NCI-H187 treated with DMSO at 0.1 percent for 48 hours (cell line): ENCODE measurements around the gene LIMA1.
"Not testable (repeated sequence)": the region's sequence is repeated elsewhere in the genome, so short reads cannot be mapped to it uniquely, and the experiment has no call there.

Experiments used
- DNase-seq: peaks from one replicate; lab custom pipeline; 2025; lab: John Stamatoyannopoulos, UW

Gene LIMA1

DNA sequence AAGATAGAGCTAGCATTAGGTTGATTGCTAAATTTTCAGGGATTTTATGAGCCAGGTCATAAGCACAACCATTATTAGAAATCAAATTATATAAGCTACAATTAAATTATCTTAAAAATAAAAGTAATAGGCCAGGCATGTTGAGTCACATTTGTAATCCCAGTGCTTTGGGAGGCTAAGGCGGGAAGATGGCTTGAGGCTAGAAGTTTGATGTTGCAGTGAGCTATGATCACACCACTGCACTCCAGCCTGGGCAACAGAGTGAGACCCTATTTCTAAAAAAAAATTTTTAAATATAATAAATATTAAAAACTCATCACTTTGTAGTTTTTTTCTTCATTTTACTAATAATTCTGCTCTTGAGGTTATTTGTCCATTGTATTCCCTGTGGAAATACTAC lies 1.9 kb upstream of the LIMA1 start:
- no peak for DNase-seq

GRCh38 chr12:50282721-50283228 lies 545 bp downstream of the LIMA1 start:
- DNase-seq = no peak

- DNase-seq = no peak
Measured at GRCh38 chr12:50279501-50279900, 3.8 kb downstream of the LIMA1 start.

GRCh38 chr12:50276912-50277671 lies 6.2 kb downstream of the LIMA1 start:
- DNase-seq = no peak

DNA sequence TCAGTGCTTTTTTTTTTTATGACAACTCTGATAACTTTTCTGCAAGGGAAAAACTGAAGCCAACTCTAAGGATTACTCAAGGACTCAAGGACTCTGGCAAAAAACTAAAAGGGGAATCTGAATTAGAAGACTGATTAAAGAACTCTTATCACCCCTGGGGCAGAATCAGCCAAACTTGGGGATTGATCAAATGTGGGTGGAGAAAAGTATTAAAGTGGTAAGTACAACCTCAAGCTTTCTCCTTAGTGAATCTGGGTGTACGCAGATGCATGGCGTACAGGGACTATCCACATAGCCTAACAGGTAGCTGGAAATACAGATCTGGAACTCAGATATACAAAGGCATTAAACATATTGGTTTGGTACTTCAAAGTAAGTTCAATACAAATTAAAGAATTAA lies 7.3 kb downstream of the LIMA1 start:
- no peak for DNase-seq

- DNase-seq = no peak
Measured at GRCh38 chr12:50275556-50275955, 7.8 kb downstream of the LIMA1 start.

- not testable (repeated sequence) for DNase-seq
Measured at GRCh38 chr12:50275127-50275526, 8.2 kb downstream of the LIMA1 start.

- no peak for DNase-seq
Measured at GRCh38 chr12:50271724-50272247, 11.5 kb downstream of the LIMA1 start.

DNA sequence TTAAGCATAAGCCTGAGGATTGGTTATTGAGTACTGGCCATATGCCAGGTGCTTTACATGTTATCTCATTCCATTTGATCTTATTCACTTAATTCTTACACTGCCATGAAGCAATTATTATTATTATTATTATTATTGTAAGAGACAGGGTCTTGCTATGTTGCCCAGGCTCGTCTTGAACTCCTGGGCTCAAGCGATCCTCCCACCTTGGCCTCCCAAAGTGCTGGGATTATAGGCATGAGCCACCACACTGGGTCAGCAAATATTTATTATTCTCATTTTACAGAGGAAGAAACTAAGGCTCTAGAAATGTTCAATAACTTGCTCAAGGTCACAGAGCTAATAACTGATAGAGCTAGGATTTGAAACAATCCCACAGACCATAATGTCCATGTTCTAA lies 14.8 kb downstream of the LIMA1 start:
- DNase-seq = no peak

DNA sequence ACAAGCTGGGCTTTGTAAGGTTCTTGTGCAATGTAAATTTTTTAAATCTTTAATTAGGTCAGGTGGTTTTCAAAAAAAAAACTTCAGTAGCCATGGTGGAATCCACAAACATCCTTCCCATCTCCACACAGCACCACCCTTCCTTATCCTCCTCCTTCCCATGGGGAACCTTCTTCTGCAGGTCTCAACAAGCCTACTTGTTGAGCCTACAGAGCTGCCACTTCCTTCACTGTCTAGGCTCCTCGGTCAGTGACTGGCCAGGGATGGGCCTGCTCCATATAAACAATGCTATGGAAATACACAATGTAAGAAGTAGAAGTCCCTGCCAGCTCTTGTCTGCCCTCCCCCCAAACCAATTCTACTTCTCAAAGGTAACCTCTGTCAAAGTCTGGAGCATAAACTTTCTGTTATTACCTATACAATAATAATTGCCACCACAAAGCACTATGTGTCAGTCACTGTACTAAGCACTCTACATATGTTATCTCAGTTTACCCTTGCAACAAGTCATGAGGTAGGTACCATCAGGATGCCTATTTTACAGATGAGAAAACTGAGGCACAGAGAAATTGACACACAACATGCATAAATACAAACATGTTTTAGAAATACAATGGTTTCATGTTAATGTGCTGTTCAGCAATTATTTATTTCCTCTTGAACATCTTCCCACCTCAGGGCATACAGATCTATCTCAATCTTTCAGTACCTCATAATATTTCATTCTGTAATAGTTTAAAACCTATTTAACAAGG lies 17.4 kb downstream of the LIMA1 start:
- DNase-seq = no peak

GRCh38 chr12:50263832-50264231 lies 19.5 kb downstream of the LIMA1 start:
- DNase-seq = no peak

DNA sequence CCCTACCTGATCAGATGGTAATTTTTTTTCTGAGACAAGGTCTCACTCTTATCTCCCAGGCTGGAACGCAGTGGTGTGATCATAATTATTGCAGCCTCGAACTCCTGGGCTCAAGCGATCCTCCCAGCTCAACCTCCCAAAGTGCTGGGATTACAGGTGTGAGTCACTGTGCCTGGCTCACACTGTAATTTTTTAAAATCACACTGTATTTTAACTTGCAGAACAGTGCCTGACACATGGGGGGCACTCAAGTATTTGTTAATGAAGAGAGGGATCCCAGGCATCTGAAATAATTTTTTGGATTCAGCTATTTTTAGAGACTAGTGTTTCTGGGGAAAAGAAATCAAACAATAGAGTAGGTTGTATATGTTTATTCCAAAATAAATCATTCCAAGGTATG lies 21.7 kb downstream of the LIMA1 start:
- DNase-seq = no peak

DNA sequence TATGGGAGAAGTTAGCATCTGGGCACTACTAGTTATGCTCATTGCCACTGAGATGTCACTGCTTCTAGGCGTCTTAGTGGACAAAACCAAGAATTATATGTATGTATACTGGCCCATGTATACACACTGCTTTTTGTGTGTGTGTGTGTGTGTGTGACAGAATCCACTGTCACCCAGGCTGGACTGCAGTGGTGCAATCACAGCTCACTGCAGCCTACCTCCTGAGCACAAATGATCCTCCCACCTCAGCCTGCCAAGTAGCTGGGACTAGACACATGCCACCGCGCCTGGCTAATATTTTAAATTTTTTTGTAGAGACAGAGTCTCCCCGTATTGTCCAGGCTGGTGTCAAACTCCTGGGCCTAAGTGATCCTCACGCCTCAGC lies 25.2 kb downstream of the LIMA1 start:
- no peak for DNase-seq

DNA sequence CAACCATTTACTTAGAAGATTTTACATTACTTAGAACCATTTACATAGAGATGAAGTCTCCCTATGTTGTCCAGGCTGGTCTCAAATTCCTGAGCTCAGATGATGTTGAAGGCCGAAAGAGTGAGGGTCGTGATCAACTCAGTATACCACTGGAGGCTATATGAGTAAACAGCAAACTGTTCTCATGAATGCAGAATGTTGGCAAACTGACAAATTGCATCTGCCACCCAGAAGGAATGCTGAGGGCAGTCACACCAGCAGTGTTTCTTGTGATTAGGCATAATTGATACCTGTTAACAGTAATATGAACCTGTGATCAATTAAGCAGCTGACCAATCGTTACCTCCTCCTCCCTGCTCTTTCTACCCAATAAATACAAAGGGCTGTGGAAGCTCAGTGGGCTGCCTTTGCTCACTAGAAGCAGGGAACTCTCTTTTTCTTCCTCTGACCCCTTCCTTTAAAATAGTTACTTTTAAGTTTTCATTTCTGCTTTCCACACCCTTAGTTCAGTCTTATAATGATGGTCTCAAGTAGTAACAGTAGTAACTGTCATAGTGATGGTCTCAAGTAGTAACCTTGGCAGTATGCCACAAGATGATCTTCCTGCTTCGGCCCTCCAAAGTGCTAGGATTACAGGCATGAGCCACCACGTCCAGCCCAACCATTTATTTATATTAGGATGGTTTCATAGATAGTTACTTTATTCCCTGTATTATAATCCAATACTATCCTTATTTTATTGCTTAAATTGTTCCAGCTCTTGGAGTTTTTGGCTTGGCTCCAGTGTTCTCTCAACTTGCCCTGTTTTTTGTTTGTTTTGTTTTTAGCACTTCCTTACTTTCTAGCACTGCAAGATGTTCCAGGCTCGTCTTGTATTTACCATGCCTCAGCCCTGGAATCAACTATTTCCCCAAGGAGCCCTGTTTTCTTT lies 25.8 kb downstream of the LIMA1 start:
- no peak for DNase-seq

- DNase-seq = no peak
Measured at GRCh38 chr12:50256761-50257160, 26.6 kb downstream of the LIMA1 start.

DNA sequence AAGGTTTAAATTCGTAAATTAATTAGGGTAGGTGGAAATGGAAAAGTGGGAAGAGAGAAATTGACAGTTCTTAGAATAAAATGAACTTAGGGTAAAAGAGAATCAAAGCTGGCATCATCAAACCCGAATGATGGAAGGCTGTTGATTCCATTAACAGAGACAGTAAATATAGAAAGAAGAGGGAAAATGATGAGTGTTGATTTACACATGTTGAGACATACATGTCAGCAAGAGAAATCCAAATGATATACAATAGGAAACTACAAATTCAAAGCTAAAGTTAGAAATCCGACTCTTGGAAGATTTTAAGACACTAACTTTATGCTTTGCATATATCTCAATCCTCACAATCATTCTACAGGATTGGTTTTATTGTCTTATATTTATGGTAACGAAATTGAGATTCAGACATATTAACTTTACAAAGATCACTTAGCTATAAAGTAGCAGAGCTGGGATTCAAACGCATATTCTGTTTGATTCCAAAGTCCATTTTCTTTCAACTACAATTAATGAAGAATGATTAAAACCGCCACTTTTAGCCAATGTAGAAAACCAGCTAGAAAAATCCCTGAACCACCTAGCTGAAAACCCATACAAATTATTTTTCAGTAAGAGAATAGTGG lies 30.2 kb downstream of the LIMA1 start:
- DNase-seq = no peak

GRCh38 chr12:50251619-50252252 lies 31.6 kb downstream of the LIMA1 start:
- no peak for DNase-seq

DNA sequence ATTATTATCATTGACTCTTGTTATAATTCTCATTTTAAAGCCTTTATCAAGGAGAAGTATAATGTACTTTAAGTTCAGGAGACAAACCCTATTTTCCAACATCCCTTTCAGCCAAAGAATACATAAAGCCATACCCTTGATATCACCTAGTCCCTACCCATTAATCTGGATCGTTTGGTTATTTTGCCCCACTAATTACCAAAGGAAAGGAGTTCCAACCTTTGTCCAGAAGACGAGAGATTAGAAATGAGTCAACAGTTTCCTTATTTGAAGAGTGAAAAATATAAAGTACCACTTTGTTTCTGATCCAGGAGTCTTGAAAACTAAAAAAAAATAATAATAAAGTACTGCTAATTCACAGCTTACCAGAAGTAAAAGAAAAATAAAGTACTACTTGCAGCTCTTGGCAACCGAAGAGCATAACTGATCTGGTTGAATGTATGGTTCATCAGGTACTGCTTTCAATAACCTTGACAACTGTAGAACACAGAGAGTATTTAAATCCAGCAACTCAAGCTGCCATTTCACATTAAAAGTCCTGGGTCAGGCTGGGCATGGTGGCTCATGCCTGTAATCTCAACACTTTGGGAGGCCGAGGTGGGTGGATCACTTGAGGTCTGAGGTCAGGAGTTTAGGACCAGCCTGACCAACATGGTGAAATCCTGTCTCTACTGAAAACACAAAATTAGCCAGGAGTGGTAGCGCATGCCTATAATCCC lies 33.7 kb downstream of the LIMA1 start:
- DNase-seq = no peak

GRCh38 chr12:50248883-50249282 lies 34.4 kb downstream of the LIMA1 start:
- no peak for DNase-seq

GRCh38 chr12:50248411-50248810 lies 34.9 kb downstream of the LIMA1 start:
- no peak for DNase-seq
